ENCODE measurements around the gene GDF11.

GDF11 gene

GRCh38 chr12:55702861-55703260 lies 40.1 kb upstream of the GDF11 start:
- in situ Hi-C loops (cut with HindIII; ENCODE audit: low sequenced_read_pairs), result no loop called here
- no peak for TF ChIP-seq CTCF (IDR thresholded peaks at IDR 0.05; ENCODE audit: low read depth, low read length, missing control alignments)
- no peak overlapping the region for H3K4me3 ChIP-seq (ENCODE audit: low read depth, low read length)
- DNase-seq (ENCODE audit: low read depth), result no peak

- H3K4me3 ChIP-seq (ENCODE audit: low read depth, low read length), result no peak overlapping the region
- no peak for TF ChIP-seq CTCF (IDR thresholded peaks at IDR 0.05; ENCODE audit: low read depth, low read length, missing control alignments)
- no peak for DNase-seq (ENCODE audit: low read depth)
- in situ Hi-C loops (cut with HindIII; ENCODE audit: low sequenced_read_pairs), result no loop called here
Observed at GRCh38 chr12:55703288-55703687, 39.6 kb upstream of the GDF11 start.

GRCh38 chr12:55703901-55704761 lies 38.8 kb upstream of the GDF11 start:
- no peak for TF ChIP-seq CTCF (IDR thresholded peaks at IDR 0.05; ENCODE audit: low read depth, low read length, missing control alignments)
- H3K4me3 ChIP-seq (ENCODE audit: low read depth, low read length), result no peak overlapping the region
- no peak for DNase-seq (ENCODE audit: low read depth)
- in situ Hi-C loops (cut with HindIII; ENCODE audit: low sequenced_read_pairs), result no loop called here

- no peak for DNase-seq (ENCODE audit: low read depth)
- no peak overlapping the region for H3K4me3 ChIP-seq (ENCODE audit: low read depth, low read length)
- TF ChIP-seq CTCF (IDR thresholded peaks at IDR 0.05; ENCODE audit: low read depth, low read length, missing control alignments), result no peak
- in situ Hi-C loops (cut with HindIII; ENCODE audit: low sequenced_read_pairs), result no loop called here
Observed at GRCh38 chr12:55704824-55705718, 37.9 kb upstream of the GDF11 start.

- peak; percentile 26 for TF ChIP-seq CTCF (IDR thresholded peaks at IDR 0.05; ENCODE audit: low read depth, low read length, missing control alignments)
- DNase-seq (ENCODE audit: low read depth), result no peak
- in situ Hi-C loops (cut with HindIII; ENCODE audit: low sequenced_read_pairs), result no loop called here
- no peak overlapping the region for H3K4me3 ChIP-seq (ENCODE audit: low read depth, low read length)
Observed at GRCh38 chr12:55705782-55706402, 37.0 kb upstream of the GDF11 start.

GRCh38 chr12:55706568-55707218 lies 36.2 kb upstream of the GDF11 start:
- no peak for TF ChIP-seq CTCF (IDR thresholded peaks at IDR 0.05; ENCODE audit: low read depth, low read length, missing control alignments)
- in situ Hi-C loops (cut with HindIII; ENCODE audit: low sequenced_read_pairs), result no loop called here
- H3K4me3 ChIP-seq (ENCODE audit: low read depth, low read length), result peak overlapping the region; percentile 47
- DNase-seq (ENCODE audit: low read depth), result no peak
